Neural progenitor cell (in vitro differentiated cells): Measurements from ENCODE around the gene AQP1. TPM values are rescaled to one million over a fixed set of nuclear protein-coding genes. Genes with fewer than 3 reads are reported as not detected.

Experiments used
- DNase-seq: peaks from one replicate; pipeline ENCODE4 v3.0.0-alpha.2; 2016; ENCODE audit warnings: low spot score
- H2AFZ ChIP-seq: fragments of 200-600 bp; sonication (generic); replicated peaks from 2 replicates; pipeline ENCODE4 v1.6.1; 2016; ENCODE audit warnings: antibody characterized with exemption
- H3F3A ChIP-seq: fragments of 200-600 bp; sonication (generic); 2 replicates; pipeline ENCODE4 v1.6.1; 2016; ENCODE audit warnings: antibody characterized with exemption, low read depth
- H3K27ac ChIP-seq: fragments of 200-600 bp; sonication (generic); 2 replicates; pipeline ENCODE4 v1.5.1; 2016; ENCODE audit warnings: mild to moderate bottlenecking
- H3K27me3 ChIP-seq: fragments of 200-600 bp; sonication (generic); 2 replicates; pipeline ENCODE4 v1.6.1; 2016; ENCODE audit warnings: mild to moderate bottlenecking, moderate library complexity
- H3K36me3 ChIP-seq: fragments of 200-600 bp; sonication (generic); 2 replicates; pipeline ENCODE4 v1.5.1; 2016
- H3K4me1 ChIP-seq: fragments of 200-600 bp; sonication (generic); 2 replicates; pipeline ENCODE4 v1.6.1; 2016; ENCODE audit warnings: mixed run types
- H3K4me2 ChIP-seq: fragments of 200-600 bp; sonication (generic); 2 replicates; pipeline ENCODE4 v1.6.1; 2016
- H3K4me3 ChIP-seq: fragments of 200-600 bp; sonication (generic); 2 replicates; pipeline ENCODE4 v1.5.1; 2016
- H3K79me2 ChIP-seq: fragments of 200-600 bp; sonication (generic); 2 replicates; pipeline ENCODE4 v1.6.1; 2016; ENCODE audit warnings: low read depth
- H3K9ac ChIP-seq: fragments of 200-600 bp; sonication (generic); 2 replicates; pipeline ENCODE4 v1.6.1; 2016
- H3K9me3 ChIP-seq: fragments of 200-600 bp; sonication (generic); 2 replicates; pipeline ENCODE4 v1.5.1; 2016; ENCODE audit warnings: low read depth
- H4K20me1 ChIP-seq: fragments of 200-600 bp; sonication (generic); 2 replicates; pipeline ENCODE4 v1.6.1; 2016; ENCODE audit warnings: low read depth
- H3K27ac Mint-ChIP-seq: 3 replicates; pipeline ENCODE4 v1.8.0; 2021; ENCODE audit warnings: mixed read lengths
- H3K27me3 Mint-ChIP-seq: 2 replicates; pipeline ENCODE4 v1.8.0; 2022; ENCODE audit warnings: low read depth, mild to moderate bottlenecking, inconsistent platforms, moderate library complexity, mixed read lengths; ENCODE audit not compliant: insufficient read depth
- H3K36me3 Mint-ChIP-seq: 3 replicates; pipeline ENCODE4 v1.8.0; 2021; ENCODE audit warnings: mixed read lengths
- H3K4me1 Mint-ChIP-seq: 3 replicates; pipeline ENCODE4 v1.8.0; 2021; ENCODE audit warnings: mixed read lengths
- H3K4me3 Mint-ChIP-seq: 3 replicates; pipeline ENCODE4 v1.8.0; 2021; ENCODE audit warnings: mild to moderate bottlenecking, moderate library complexity, mixed read lengths
- H3K9me3 Mint-ChIP-seq: 3 replicates; pipeline ENCODE4 v1.8.0; 2020; ENCODE audit warnings: mixed read lengths
- CTCF ChIP-seq: fragments of 200-600 bp; sonication (generic); IDR thresholded peaks from 2 replicates; pipeline ENCODE4 v1.5.1; 2017; ENCODE audit warnings: antibody characterized with exemption, mild to moderate bottlenecking
- EZH2 ChIP-seq: fragments of 200-600 bp; sonication (generic); IDR thresholded peaks from 2 replicates; pipeline ENCODE4 v1.6.1; 2017; ENCODE audit warnings: antibody characterized with exemption, mild to moderate bottlenecking, moderate library complexity
- EZH2phosphoT487 ChIP-seq: fragments of 200-600 bp; sonication (generic); IDR thresholded peaks from 2 replicates; pipeline ENCODE4 v1.6.1; 2017; ENCODE audit warnings: antibody characterized with exemption
- total RNA-seq: library from RNA; depleted of rRNA; stranded (reverse); fragments of >200 nt; gene quantifications from 2 replicates; pipeline ENCODE4 v1.2.3, GENCODE V29; 2015; ENCODE audit warnings: low replicate concordance

AQP1 gene
- total RNA-seq, 1 donor from 2014 or later, result not detected

- Mint-ChIP-seq H3K36me3 (no peaks in the 10 kb centered on the region), H3K27me3 (peaks cover 7% of the 10 kb centered on the region), H3K27ac (no peak overlapping the region), H3K4me3 (no peak overlapping the region), H3K9me3 (no peaks in the 10 kb centered on the region), H3K4me1 (peaks cover 26% of the 10 kb centered on the region)
- no peak overlapping the region for H2AFZ ChIP-seq
- peaks cover 19% of the 10 kb centered on the region for H3K4me1 ChIP-seq
- no peaks in the 10 kb centered on the region for H3K36me3 ChIP-seq
- H3K4me2 ChIP-seq, result no peak overlapping the region
- no peaks in the 10 kb centered on the region for H4K20me1 ChIP-seq
- H3K27ac ChIP-seq, result no peak overlapping the region
- H3K4me3 ChIP-seq, result no peak overlapping the region
- DNase-seq, result no peak
- H3K27me3 ChIP-seq, result peaks cover 6% of the 10 kb centered on the region
- H3K9me3 ChIP-seq, result no peaks in the 10 kb centered on the region
- no peak overlapping the region for H3K9ac ChIP-seq
- no peaks in the 10 kb centered on the region for H3K79me2 ChIP-seq
- H3F3A ChIP-seq, result peaks cover 8% of the 10 kb centered on the region
- TF ChIP-seq CTCF, result no peak
- TF ChIP-seq EZH2, result no peak
- TF ChIP-seq EZH2phosphoT487, result no peak
These were observed 23.3 kb downstream of the AQP1 start for GRCh38 chr7:30934732-30935568.

GRCh38 chr7:30935569-30935877, 23.9 kb downstream of the AQP1 start:
- no peak overlapping the region for H3K4me2 ChIP-seq
- Mint-ChIP-seq H3K4me3 (no peak overlapping the region), H3K27me3 (peaks cover 7% of the 10 kb centered on the region), H3K4me1 (peaks cover 23% of the 10 kb centered on the region), H3K36me3 (no peaks in the 10 kb centered on the region), H3K27ac (no peak overlapping the region), H3K9me3 (no peaks in the 10 kb centered on the region)
- H3K27ac ChIP-seq, result no peak overlapping the region
- H2AFZ ChIP-seq, result no peak overlapping the region
- H4K20me1 ChIP-seq, result no peaks in the 10 kb centered on the region
- H3K79me2 ChIP-seq, result no peaks in the 10 kb centered on the region
- H3K4me3 ChIP-seq, result no peak overlapping the region
- no peak overlapping the region for H3K9ac ChIP-seq
- TF ChIP-seq EZH2, result no peak
- TF ChIP-seq EZH2phosphoT487, result no peak
- TF ChIP-seq CTCF, result no peak
- peaks cover 12% of the 10 kb centered on the region for H3K27me3 ChIP-seq
- no peaks in the 10 kb centered on the region for H3K9me3 ChIP-seq
- no peaks in the 10 kb centered on the region for H3K36me3 ChIP-seq
- H3K4me1 ChIP-seq, result peaks cover 19% of the 10 kb centered on the region
- DNase-seq, result no peak
- peaks cover 8% of the 10 kb centered on the region for H3F3A ChIP-seq

- TF ChIP-seq EZH2 (no peak), EZH2phosphoT487 (no peak), CTCF (no peak)
- Mint-ChIP-seq H3K36me3 (no peaks in the 10 kb centered on the region), H3K4me3 (no peak overlapping the region)
These were observed 25.1 kb downstream of the AQP1 start for GRCh38 chr7:30936650-30937245.

More at GRCh38 chr7:30936650-30937245, 25.1 kb downstream of the AQP1 start:
- Histone ChIP-seq H3K27me3 (peaks cover 24% of the 10 kb centered on the region), H2AFZ (no peak overlapping the region), H3F3A (peaks cover 8% of the 10 kb centered on the region), H4K20me1 (no peaks in the 10 kb centered on the region), H3K4me3 (no peak overlapping the region), H3K9me3 (no peaks in the 10 kb centered on the region), H3K36me3 (no peaks in the 10 kb centered on the region), H3K79me2 (no peaks in the 10 kb centered on the region), H3K4me2 (no peak overlapping the region), H3K9ac (no peak overlapping the region), H3K4me1 (peaks cover 19% of the 10 kb centered on the region), H3K27ac (no peak overlapping the region)
- peaks cover 7% of the 10 kb centered on the region for H3K27me3 Mint-ChIP-seq
- no peak overlapping the region for H3K27ac Mint-ChIP-seq
- H3K4me1 Mint-ChIP-seq, result peaks cover 18% of the 10 kb centered on the region
- H3K9me3 Mint-ChIP-seq, result no peaks in the 10 kb centered on the region
- no peak for DNase-seq
